HepG2 (cell line): ENCODE results near the gene TET3. TPM values are rescaled to one million over a fixed set of nuclear protein-coding genes. Genes with fewer than 3 reads are reported as not detected.

Source experiments
- ATAC-seq: fragments of 200-7000 bp; cut with Tn5 transposase; 3 replicates; pipeline ENCODE4 v1.9.1; 2020; ENCODE audit warnings: mild to moderate bottlenecking, moderate library complexity
- BruUV-seq: library from RNA; stranded (reverse); fragments of 400-500 nt; replicated peaks from 2 replicates; lab custom pipeline; 2021; lab: Mats Ljungman, UMichigan
- CTCF ChIA-PET: fragments of 300-600 bp; formaldehyde crosslinking; extraction: SDS; loops from one replicate; lab custom pipeline; 2021; ENCODE audit warnings: low total read pairs, inconsistent platforms, low intra/inter-chr PET ratio; lab: Yijun Ruan, JAX
- POLR2A ChIA-PET: fragments of 350-600 bp; sonication (Branson Sonifier 250); formaldehyde crosslinking; loops from one replicate; lab custom pipeline; 2020; ENCODE audit warnings: antibody characterized with exemption, inconsistent platforms; lab: Yijun Ruan, JAX
- DNase-seq: peaks from one replicate; pipeline ENCODE4 v3.0.0-alpha.2; 2015; ENCODE audit warnings: low spot score
- FAIRE-seq: peaks from 3 replicates; lab custom pipeline; 2011; peaks lifted over from hg19 to GRCh38; lab: Jason Lieb, UNC
- H2AFZ ChIP-seq: one replicate; pipeline ENCODE4 v1.6.1; 2011; ENCODE audit warnings: low read length, inconsistent platforms
- H3K27ac ChIP-seq: fragments of 300-600 bp; 3 replicates; pipeline ENCODE4 v1.8.0; 2011; ENCODE audit warnings: mixed run types, mild to moderate bottlenecking, mixed read lengths, low read length, inconsistent platforms; ENCODE audit not compliant: insufficient read depth; ENCODE audit errors: extremely low read length
- H3K27me3 ChIP-seq, 2 experiments: fragments of 200-600 bp in 1 of 2; 2 replicates in 1 of 2; 3 replicates in 1 of 2; pipeline versions ENCODE4 v1.6.0 to v1.8.0; 2011; ENCODE audit warnings: low read length in 2 of 2, mild to moderate bottlenecking in 2 of 2, moderate library complexity in 2 of 2, inconsistent platforms in 1 of 2; ENCODE audit not compliant: insufficient read depth in 2 of 2, control insufficient read depth in 1 of 2
- H3K36me3 ChIP-seq, 2 experiments: fragments of 200-600 bp in 1 of 2; replicated peaks in 1 of 2; 2 replicates in 1 of 2; 3 replicates in 1 of 2; pipeline versions ENCODE4 v1.5.1 to v1.8.0; 2011; ENCODE audit warnings: low read length in 2 of 2, inconsistent platforms in 1 of 2; ENCODE audit not compliant: insufficient read depth in 2 of 2, control insufficient read depth in 1 of 2
- H3K4me1 ChIP-seq: 2 replicates; pipeline ENCODE4 v1.5.1; 2012; ENCODE audit warnings: low read length, inconsistent platforms; ENCODE audit not compliant: insufficient read depth
- H3K4me2 ChIP-seq: 2 replicates; pipeline ENCODE4 v1.6.0; 2011; ENCODE audit warnings: low read depth, low read length, inconsistent platforms
- H3K4me3 ChIP-seq, 3 experiments: fragments of 200-600 bp in 1 of 3; sonication (generic), shearing (Covaris generic) in 1 of 3; replicated peaks in 1 of 3; 2 replicates each; pipeline ENCODE4 v1.5.1; 2011 to 2016; ENCODE audit warnings: low read length in 3 of 3, inconsistent platforms in 2 of 3, low read depth in 2 of 3, mild to moderate bottlenecking in 2 of 3, control low read depth in 1 of 3, mixed read lengths in 1 of 3; ENCODE audit not compliant: insufficient read depth in 1 of 3
- H3K79me2 ChIP-seq: one replicate; pipeline ENCODE4 v1.6.1; 2011; ENCODE audit warnings: low read length, inconsistent platforms; ENCODE audit not compliant: insufficient read depth
- H3K9ac ChIP-seq: 2 replicates; pipeline ENCODE4 v1.6.0; 2011; ENCODE audit warnings: mild to moderate bottlenecking, low read depth, low read length, inconsistent platforms; ENCODE audit not compliant: insufficient read depth
- H3K9me3 ChIP-seq: 2 replicates; pipeline ENCODE4 v1.5.1; 2012; ENCODE audit warnings: mild to moderate bottlenecking, low read length
- H4K20me1 ChIP-seq: 2 replicates; pipeline ENCODE4 v1.6.0; 2011; ENCODE audit warnings: inconsistent platforms, mild to moderate bottlenecking, low read length, moderate library complexity; ENCODE audit not compliant: insufficient read depth
- ATF1 ChIP-seq: IDR thresholded peaks from 2 replicates; pipeline ENCODE4 v1.6.1; 2016; ENCODE audit warnings: mild to moderate bottlenecking, control low read depth
- CREBL2 ChIP-seq: sonication (generic); formaldehyde crosslinking; IDR thresholded peaks from 2 replicates; pipeline ENCODE4 v1.8.1; 2023; ENCODE audit warnings: missing genetic modification reagents, mild to moderate bottlenecking, borderline replicate concordance
- DMAP1 ChIP-seq: IDR thresholded peaks from 2 replicates; pipeline ENCODE4 v1.6.1; 2016
- RELA ChIP-seq: sonication (generic); formaldehyde crosslinking; IDR thresholded peaks from 2 replicates; pipeline ENCODE4 v1.4.0; 2020; ENCODE audit warnings: missing genetic modification reagents
- RFX1 ChIP-seq: fragments of 450-650 bp; IDR thresholded peaks from 2 replicates; pipeline ENCODE4 v1.6.1; 2017
- ZBTB26 ChIP-seq: IDR thresholded peaks from 2 replicates; pipeline ENCODE4 v1.6.1; 2016; ENCODE audit warnings: missing compliant biosample characterization, missing genetic modification reagents, borderline replicate concordance
- ZMAT3 ChIP-seq: sonication (generic); formaldehyde crosslinking; conservative IDR thresholded peaks from 2 replicates; pipeline ENCODE4 v1.7.0; 2021; ENCODE audit warnings: missing genetic modification reagents
- ZMYM4 ChIP-seq: sonication (generic); formaldehyde crosslinking; IDR thresholded peaks from 2 replicates; pipeline ENCODE4 v1.8.1; 2023; ENCODE audit warnings: mild to moderate bottlenecking, missing genetic modification reagents
- ZNF629 ChIP-seq: sonication (generic); formaldehyde crosslinking; conservative IDR thresholded peaks from 2 replicates; pipeline ENCODE4 v1.5.0; 2020; ENCODE audit warnings: missing genetic modification reagents
- ZNF83 ChIP-seq: sonication (generic); formaldehyde crosslinking; IDR thresholded peaks from 2 replicates; pipeline ENCODE4 v1.4.0; 2020; ENCODE audit warnings: missing genetic modification reagents, mild to moderate bottlenecking, borderline replicate concordance
- WGBS: methylation state at CpG from one replicate; pipeline ENCODE4 v1.1.6; 2017; ENCODE audit warnings: low lambda C conversion rate; 5-methylcytosine and 5-hydroxymethylcytosine counted together
- in situ Hi-C: cut with HindIII; loops from 2 replicates; pipeline ENCODE4 v1.10.0; 2017; ENCODE audit warnings: low pct_unique_long_range_greater_than_20kb; ENCODE audit not compliant: extremely low pct_ligation_motif_present
- intact Hi-C: fragments of 100-400 bp; cut with micrococcal nuclease; formaldehyde crosslinking; loops from one replicate; pipeline ENCODE4 v1.10.0; 2022; ENCODE audit not compliant: unreplicated experiment
- polyA plus RNA-seq, 8 experiments: library from polyadenylated mRNA; depleted of rRNA in 3 of 8; stranded (reverse) in 7 of 8; unstranded in 1 of 8; fragments of >200 nt; fragmentation: Illumina TruSeq in 4 of 8; extraction: Trizol in 4 of 8; gene quantifications; 2 replicates each; pipeline versions ENCODE4 v1.2.1 to v1.2.3, GENCODE V29; 2011 to 2016; ENCODE audit warnings: low read depth in 4 of 8, missing spikeins in 1 of 8, mixed read lengths in 1 of 8; ENCODE audit not compliant: insufficient read depth in 1 of 8
- total RNA-seq, 5 experiments: library from RNA; depleted of rRNA; stranded (reverse); fragments of >200 nt; fragmentation: Illumina TruSeq; extraction: Trizol; gene quantifications; 2 replicates each; pipeline ENCODE4 v1.2.3, GENCODE V29; 2016; ENCODE audit warnings: low read depth in 1 of 5

Gene TET3
- total and polyA plus RNA-seq, 2 of the 13 experiments (the other 11 are each of a cell fraction or from before 2014, with no cell fraction given) = 4.3 to 6.8 TPM

DNA sequence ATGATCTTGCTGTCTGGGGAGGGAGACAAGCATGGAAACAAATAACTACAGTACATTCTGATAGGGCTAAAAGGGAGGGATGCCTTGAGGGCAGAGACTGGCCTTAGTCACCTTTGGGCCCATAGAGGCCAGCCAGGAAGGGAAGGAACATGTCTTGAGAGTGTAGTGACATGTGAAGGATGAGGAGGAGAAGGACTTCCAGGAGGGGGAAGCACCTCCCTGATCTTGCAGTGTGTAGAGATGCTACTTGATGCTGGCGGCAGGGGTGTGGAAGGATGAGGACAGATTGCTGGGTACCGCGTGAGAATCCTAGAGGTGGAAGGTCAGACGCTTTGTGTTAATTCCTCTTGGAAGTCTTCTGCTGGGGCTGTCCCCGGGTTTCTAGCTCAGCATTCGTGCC, 13.1 kb downstream of the TET3 start (continued):
- TF ChIP-seq ZBTB26 (CRISPR knock-in tag) (no peak), ZMAT3 (no peak), RELA (CRISPR knock-in tag) (no peak)

GRCh38 chr2:73998451-73998850, 13.7 kb downstream of the TET3 start:
- ATAC-seq = no peak
- POLR2A ChIA-PET = no interaction called here
- FAIRE-seq = no peak

DNA sequence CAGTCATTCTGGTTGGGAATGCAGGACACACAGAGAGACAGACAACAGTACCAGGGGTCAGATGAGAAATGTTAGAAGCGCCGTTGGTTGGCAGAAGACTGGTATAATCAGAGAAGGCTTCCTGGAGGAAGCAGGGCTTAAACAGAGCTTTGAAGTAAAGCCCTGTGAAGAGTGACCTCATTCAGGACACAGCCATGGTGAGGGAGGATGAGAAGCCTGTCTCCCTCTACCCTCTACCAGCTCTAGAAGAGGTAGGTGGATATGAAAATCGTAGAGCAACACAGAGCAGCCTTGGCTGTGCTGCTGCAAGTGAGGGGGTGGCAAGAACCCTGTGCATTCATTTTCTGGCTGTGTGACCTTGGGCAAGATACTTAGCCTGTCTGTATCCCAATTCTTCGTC, 14.2 kb downstream of the TET3 start:
- ChIA-PET POLR2A (no interaction called here), CTCF (no interaction called here)
- H3K36me3 ChIP-seq = peaks cover 9 to 33% of the 10 kb centered on the region in 2 experiments; a peak in 3 of 5 replicates
- no peak for ATAC-seq
- intact Hi-C loops = no loop called here
- H3K4me2 ChIP-seq = no peak overlapping the region
- peaks cover 28% of the 10 kb centered on the region for H3K4me1 ChIP-seq
- H4K20me1 ChIP-seq = peaks cover 24% of the 10 kb centered on the region; the same call in 1 of the 2 replicates
- FAIRE-seq = no peak
- BruUV-seq = no TSS peak
- DNase-seq = no peak
- no peak overlapping the region for H3K4me3 ChIP-seq
- no peaks in the 10 kb centered on the region for H3K27me3 ChIP-seq
- H3K27ac ChIP-seq = no peak overlapping the region
- no peak overlapping the region for H3K9ac ChIP-seq
- no peak overlapping the region for H2AFZ ChIP-seq
- TF ChIP-seq ZNF629 (peak; percentile 66), ATF1 (CRISPR knock-in tag) (no peak), CREBL2 (CRISPR knock-in tag) (no peak), DMAP1 (CRISPR knock-in tag) (no peak)
- H3K9me3 ChIP-seq = no peaks in the 10 kb centered on the region
- in situ Hi-C loops = no loop called here
- peaks cover 62% of the 10 kb centered on the region for H3K79me2 ChIP-seq
- 99% methylated on average over 4 of the region's 4 CpGs for WGBS

More at GRCh38 chr2:73998451-73998850, 13.7 kb downstream of the TET3 start:
- H3K36me3 ChIP-seq = peaks cover 7 to 35% of the 10 kb centered on the region in 2 experiments; a peak in 3 of 5 replicates
- H3K4me1 ChIP-seq = peaks cover 28% of the 10 kb centered on the region
- DNase-seq = no peak
- H4K20me1 ChIP-seq = peaks cover 25% of the 10 kb centered on the region
- intact Hi-C loops (no loop called here), in situ Hi-C loops (no loop called here)
- no peak overlapping the region for H3K9ac ChIP-seq
- CTCF ChIA-PET = no interaction called here
- H3K4me2 ChIP-seq = no peak overlapping the region
- H3K27ac ChIP-seq = no peak overlapping the region
- H3K9me3 ChIP-seq = no peaks in the 10 kb centered on the region
- no peak overlapping the region for H2AFZ ChIP-seq
- peaks cover 66% of the 10 kb centered on the region for H3K79me2 ChIP-seq
- TF ChIP-seq ZNF83 (CRISPR knock-in tag) (no peak), ZMYM4 (CRISPR knock-in tag) (no peak), RFX1 (peak; percentile 18; the same call in 1 of the 2 replicates)
- H3K4me3 ChIP-seq = no peak overlapping the region
- no peaks in the 10 kb centered on the region for H3K27me3 ChIP-seq
- BruUV-seq = no TSS peak
- 95% methylated on average over 8 of the region's 8 CpGs for WGBS
